ENCODE data around the gene CLCN1.
A peak's percentile ranks its signal among the peaks of the same experiment; 100 is the strongest.

The CLCN1 gene

DNA sequence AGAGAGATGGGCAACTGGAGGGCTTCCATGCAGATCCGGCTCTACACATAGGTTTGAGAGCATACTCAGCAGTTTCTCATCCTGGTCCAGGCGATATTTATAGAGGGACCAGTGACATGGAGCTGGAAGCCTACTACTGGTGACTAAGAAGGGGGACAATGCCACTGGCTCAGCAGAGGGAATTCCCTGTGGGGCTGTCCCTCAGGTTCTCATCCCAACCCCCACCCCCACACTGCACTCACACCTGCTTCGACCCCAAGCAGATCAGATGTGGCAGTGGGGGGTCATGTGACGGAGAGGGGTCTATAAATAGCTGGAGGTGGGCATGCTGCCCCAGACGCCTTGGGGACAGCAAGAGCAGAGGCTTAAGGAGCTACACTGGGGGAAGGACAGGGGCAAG lies at the start of gene CLCN1:
TSS of gene CLCN1 (plus strand) at position 336 of the 400 bp plus-strand sequence. CDS start 102 bp downstream, outside the sequence.
- Histone ChIP-seq H3K27me3 (ENCODE audit: insufficient read depth, low read length) (no peaks in the 10 kb centered on the region), H3K36me3 (ENCODE audit: insufficient read depth, low read length) (peaks cover 3% of the 10 kb centered on the region), H3K9me3 (ENCODE audit: low read length) (no peaks in the 10 kb centered on the region), H3K4me3 (ENCODE audit: low read length) (no peak within 1 kb of the TSS), H2AFZ (ENCODE audit: low read depth, low read length) (no peak within 1 kb of the TSS), H3K4me1 (ENCODE audit: insufficient read depth, low read length) (no peaks in the 10 kb centered on the region)

DNA sequence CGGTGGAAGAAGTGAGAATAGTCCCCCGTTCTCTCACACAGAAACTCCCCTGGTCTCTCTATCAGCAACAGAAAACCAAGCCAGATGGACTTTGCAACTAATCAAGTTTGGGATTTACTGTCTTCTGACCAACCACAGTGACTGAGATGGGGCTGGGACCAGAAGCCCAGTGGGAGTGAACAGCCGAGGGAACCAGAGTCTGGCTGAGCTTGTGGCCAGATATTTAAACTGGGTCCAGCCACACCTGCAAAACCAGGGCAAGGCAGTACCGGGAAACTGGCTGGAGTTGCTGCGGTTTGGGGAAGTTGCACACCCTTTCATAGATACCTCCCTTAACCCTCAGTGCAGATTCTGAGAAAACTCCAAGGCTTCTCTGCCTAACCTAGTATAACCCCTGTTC lies 46.7 kb upstream of the CLCN1 start:
- Histone ChIP-seq H3K9me3 (ENCODE audit: low read length) (no peaks in the 10 kb centered on the region), H3K27me3 (ENCODE audit: insufficient read depth, low read length) (no peaks in the 10 kb centered on the region), H3K4me3 (ENCODE audit: low read length) (no peak overlapping the region), H3K4me1 (ENCODE audit: insufficient read depth, low read length) (no peaks in the 10 kb centered on the region), H3K36me3 (ENCODE audit: insufficient read depth, low read length) (peaks cover 8% of the 10 kb centered on the region), H2AFZ (ENCODE audit: low read depth, low read length) (no peak overlapping the region)

DNA sequence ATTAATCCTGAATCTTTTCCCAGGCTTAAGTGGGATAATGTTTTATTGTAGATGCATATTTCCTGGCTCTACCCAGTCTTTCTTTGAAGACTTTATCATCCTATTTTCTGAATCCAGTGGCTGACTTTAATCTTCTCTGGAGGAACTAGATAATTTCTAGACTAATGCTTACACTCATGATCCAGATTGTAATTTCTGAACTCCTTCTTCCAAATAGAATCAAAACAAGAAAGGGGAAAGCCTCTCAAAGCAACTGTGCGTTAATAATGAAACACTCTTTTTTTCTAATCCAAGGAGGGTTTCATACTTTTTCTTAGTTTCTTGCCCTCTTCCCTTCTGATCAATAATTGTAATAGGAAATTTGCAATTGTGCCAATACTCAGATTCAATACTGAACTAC lies 44.7 kb upstream of the CLCN1 start:
- Histone ChIP-seq H3K4me1 (ENCODE audit: insufficient read depth, low read length) (no peaks in the 10 kb centered on the region), H3K9me3 (ENCODE audit: low read length) (no peaks in the 10 kb centered on the region), H3K36me3 (ENCODE audit: insufficient read depth, low read length) (peaks cover 8% of the 10 kb centered on the region), H2AFZ (ENCODE audit: low read depth, low read length) (no peak overlapping the region), H3K27me3 (ENCODE audit: insufficient read depth, low read length) (no peaks in the 10 kb centered on the region), H3K4me3 (ENCODE audit: low read length) (no peak overlapping the region)

DNA sequence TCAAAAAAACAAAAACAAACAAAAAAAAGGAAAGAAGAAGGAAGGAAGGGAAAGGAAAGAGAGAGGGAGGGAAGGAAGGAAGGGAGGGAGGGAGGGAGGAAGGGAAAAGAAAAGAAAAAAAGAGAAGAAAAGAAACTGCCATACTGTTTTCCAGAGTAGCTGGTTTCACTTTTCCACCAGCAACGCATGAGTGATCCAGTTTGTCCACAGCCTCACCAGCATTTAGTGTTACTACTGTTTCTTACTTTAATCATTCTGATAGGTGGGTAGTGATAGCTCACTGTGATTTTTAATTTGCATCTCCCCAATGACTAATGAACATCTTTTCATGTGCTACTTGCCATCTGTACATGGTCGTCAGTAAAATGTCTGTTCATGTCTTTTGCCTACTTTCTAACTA lies 43.0 kb upstream of the CLCN1 start:
- Histone ChIP-seq H3K27me3 (ENCODE audit: insufficient read depth, low read length) (no peaks in the 10 kb centered on the region), H3K9me3 (ENCODE audit: low read length) (no peaks in the 10 kb centered on the region)

DNA sequence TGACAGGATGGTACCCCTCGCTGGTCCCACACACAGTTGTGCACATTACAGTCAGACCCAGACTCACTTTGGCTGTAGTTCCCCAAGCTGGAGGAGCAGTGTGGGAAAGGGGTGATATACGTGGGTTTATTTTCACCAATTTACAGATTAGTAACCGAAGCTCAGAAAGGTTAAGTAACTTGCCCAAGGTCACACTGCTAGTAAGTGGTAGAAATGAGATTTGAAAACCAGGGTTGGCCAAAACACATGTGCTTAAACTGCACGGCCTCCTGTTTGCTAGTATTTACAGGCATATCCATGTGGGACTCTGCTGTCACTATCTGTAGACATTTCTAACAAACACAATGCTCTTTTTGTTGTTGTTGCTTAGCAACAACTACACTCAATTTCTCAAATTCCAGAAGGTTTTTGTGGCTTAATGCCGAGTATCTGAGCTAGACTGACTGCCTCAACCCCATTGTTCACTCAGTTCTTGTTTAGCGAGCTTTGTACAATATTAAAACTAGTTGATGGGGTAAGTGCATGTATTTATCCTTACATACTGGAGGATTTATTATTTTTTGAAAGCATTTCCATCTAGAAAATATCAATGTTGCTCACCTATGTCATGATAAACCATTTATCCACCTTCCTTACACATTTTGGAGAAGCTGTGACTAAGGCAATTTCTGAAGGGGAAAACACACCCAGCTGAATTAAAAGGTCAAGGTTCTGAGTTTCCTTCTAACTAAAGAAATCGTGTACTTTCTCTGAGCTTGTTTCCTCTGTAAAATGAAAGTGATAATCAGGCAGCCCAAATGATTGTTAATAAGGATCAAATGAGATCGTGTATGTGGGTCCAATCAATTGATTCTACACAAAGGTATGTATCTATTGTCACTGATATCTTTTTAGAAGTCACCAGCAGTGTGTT lies 36.5 kb upstream of the CLCN1 start:
- Histone ChIP-seq H2AFZ (ENCODE audit: low read depth, low read length) (no peak overlapping the region), H3K9me3 (ENCODE audit: low read length) (no peaks in the 10 kb centered on the region), H3K36me3 (ENCODE audit: insufficient read depth, low read length) (no peaks in the 10 kb centered on the region), H3K4me3 (ENCODE audit: low read length) (peak overlapping the region; percentile 24), H3K27me3 (ENCODE audit: insufficient read depth, low read length) (no peaks in the 10 kb centered on the region), H3K4me1 (ENCODE audit: insufficient read depth, low read length) (peaks cover 23% of the 10 kb centered on the region)

More for the DNA sequence above, 43.0 kb upstream of the CLCN1 start:
- Histone ChIP-seq H3K4me1 (ENCODE audit: insufficient read depth, low read length) (no peaks in the 10 kb centered on the region), H3K36me3 (ENCODE audit: insufficient read depth, low read length) (peaks cover 8% of the 10 kb centered on the region), H2AFZ (ENCODE audit: low read depth, low read length) (no peak overlapping the region), H3K4me3 (ENCODE audit: low read length) (no peak overlapping the region)

DNA sequence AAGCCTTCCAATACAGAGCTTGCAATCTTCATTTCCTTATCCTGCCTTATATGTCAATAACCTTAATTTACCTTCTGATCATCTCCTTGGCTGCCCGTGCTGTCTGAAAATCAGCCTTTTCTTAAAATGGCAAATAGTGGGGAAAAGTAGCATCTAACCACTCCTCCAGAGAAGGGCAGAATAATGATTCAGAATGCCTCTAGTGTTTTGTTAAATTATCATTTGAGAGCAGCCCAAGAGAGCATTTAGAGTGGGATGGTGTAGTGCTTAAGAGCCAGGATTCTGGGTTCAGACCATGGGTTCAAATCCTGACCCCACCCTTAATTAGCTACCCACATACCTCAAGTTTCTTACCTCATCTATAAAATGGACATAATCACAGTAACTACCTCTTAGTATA lies 35.8 kb upstream of the CLCN1 start:
- Histone ChIP-seq H3K9me3 (ENCODE audit: low read length) (no peaks in the 10 kb centered on the region), H3K4me1 (ENCODE audit: insufficient read depth, low read length) (peaks cover 23% of the 10 kb centered on the region)

DNA sequence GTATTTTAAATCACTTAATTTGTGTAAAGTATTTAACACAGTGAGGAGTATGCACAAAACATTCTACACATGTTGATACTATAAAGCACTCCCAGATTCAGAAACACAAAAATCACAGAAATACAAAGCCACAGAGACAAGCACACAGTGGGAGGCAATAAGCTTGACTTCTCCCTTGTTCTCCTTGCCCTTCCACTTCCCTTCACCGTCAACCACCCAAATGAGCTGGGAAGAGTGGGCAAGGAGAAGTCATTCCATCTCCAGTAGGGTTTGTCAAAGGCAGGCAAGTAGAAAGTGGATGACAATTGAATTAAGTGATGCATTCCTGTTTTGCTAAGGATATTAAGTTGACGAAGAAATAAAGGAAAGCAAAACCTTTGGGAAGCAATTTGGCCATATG lies 35.3 kb upstream of the CLCN1 start:
- Histone ChIP-seq H3K36me3 (ENCODE audit: insufficient read depth, low read length) (no peaks in the 10 kb centered on the region), H2AFZ (ENCODE audit: low read depth, low read length) (no peak overlapping the region), H3K4me1 (ENCODE audit: insufficient read depth, low read length) (peaks cover 25% of the 10 kb centered on the region), H3K27me3 (ENCODE audit: insufficient read depth, low read length) (no peaks in the 10 kb centered on the region), H3K9me3 (ENCODE audit: low read length) (no peaks in the 10 kb centered on the region), H3K4me3 (ENCODE audit: low read length) (no peak overlapping the region)

More for the DNA sequence above, 35.8 kb upstream of the CLCN1 start:
- Histone ChIP-seq H2AFZ (ENCODE audit: low read depth, low read length) (no peak overlapping the region), H3K4me3 (ENCODE audit: low read length) (no peak overlapping the region), H3K36me3 (ENCODE audit: insufficient read depth, low read length) (no peaks in the 10 kb centered on the region), H3K27me3 (ENCODE audit: insufficient read depth, low read length) (no peaks in the 10 kb centered on the region)

DNA sequence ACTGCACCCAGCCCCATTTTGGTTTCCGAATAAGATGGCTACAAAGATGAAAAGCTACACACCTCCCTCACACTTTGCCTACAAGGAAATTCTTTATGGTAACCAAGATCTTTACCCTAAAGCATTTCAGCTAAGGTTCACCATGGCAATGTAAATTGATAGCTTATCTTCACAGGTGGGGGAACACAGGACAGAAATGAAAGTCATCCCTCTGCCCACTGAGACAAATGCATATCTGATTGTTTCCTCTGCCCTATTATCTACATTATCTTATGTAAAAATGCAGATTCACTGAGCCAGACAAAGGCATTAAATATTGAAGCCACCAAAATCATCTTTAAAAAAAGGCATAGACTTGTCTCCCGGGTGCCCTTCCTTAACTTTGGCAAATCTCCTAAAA lies 34.4 kb upstream of the CLCN1 start:
- Histone ChIP-seq H3K4me3 (ENCODE audit: low read length) (no peak overlapping the region), H3K27me3 (ENCODE audit: insufficient read depth, low read length) (no peaks in the 10 kb centered on the region), H2AFZ (ENCODE audit: low read depth, low read length) (no peak overlapping the region), H3K9me3 (ENCODE audit: low read length) (no peaks in the 10 kb centered on the region), H3K4me1 (ENCODE audit: insufficient read depth, low read length) (peaks cover 25% of the 10 kb centered on the region), H3K36me3 (ENCODE audit: insufficient read depth, low read length) (no peaks in the 10 kb centered on the region)

DNA sequence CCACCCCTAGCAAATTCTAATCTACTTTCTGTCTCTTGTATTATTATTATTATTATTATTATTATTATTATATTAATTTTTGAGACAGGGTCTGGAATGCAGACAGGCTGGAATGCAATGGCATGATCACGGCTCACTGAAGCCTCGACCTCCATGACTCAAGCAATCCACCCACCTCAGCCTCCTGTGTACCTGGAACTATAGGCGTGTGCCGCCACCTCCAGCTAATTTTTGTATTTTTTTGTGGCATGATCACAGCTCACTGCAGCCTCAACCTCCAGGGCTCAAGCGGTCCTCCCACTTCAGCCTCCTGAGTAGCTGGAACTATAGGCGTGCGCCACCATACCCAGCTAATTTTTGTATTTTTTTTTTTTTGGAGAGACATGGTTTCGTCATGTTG lies 33.8 kb upstream of the CLCN1 start:
- no peak overlapping the region for H2AFZ ChIP-seq (ENCODE audit: low read depth, low read length)
- H3K9me3 ChIP-seq (ENCODE audit: low read length) = no peaks in the 10 kb centered on the region
- no peaks in the 10 kb centered on the region for H3K36me3 ChIP-seq (ENCODE audit: insufficient read depth, low read length)
- H3K4me1 ChIP-seq (ENCODE audit: insufficient read depth, low read length) = peaks cover 25% of the 10 kb centered on the region
- H3K4me3 ChIP-seq (ENCODE audit: low read length) = no peak overlapping the region
- H3K27me3 ChIP-seq (ENCODE audit: insufficient read depth, low read length) = no peaks in the 10 kb centered on the region

DNA sequence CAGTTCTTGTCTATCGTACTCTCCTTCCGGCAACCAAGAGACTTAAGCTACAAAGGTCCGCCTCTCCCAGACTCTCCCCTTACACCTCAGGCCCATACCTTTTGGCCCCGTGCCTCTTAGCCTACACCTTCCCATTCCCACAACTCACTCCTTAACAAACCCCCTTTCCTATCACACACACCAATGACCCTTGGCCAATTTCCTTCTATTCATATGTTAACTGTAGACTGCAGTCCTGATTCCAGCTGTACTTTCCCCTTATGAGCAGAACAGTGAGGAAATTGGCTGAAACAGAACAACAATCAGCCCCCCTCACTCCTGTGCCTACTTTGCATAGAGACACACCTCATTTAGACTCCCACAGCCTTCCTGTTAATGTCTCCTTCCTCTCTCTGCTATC lies 32.5 kb upstream of the CLCN1 start:
- H3K27me3 ChIP-seq (ENCODE audit: insufficient read depth, low read length) = no peaks in the 10 kb centered on the region
- H2AFZ ChIP-seq (ENCODE audit: low read depth, low read length) = no peak overlapping the region
- H3K9me3 ChIP-seq (ENCODE audit: low read length) = no peaks in the 10 kb centered on the region
- no peak overlapping the region for H3K4me3 ChIP-seq (ENCODE audit: low read length)
- H3K4me1 ChIP-seq (ENCODE audit: insufficient read depth, low read length) = peaks cover 25% of the 10 kb centered on the region
- no peaks in the 10 kb centered on the region for H3K36me3 ChIP-seq (ENCODE audit: insufficient read depth, low read length)

DNA sequence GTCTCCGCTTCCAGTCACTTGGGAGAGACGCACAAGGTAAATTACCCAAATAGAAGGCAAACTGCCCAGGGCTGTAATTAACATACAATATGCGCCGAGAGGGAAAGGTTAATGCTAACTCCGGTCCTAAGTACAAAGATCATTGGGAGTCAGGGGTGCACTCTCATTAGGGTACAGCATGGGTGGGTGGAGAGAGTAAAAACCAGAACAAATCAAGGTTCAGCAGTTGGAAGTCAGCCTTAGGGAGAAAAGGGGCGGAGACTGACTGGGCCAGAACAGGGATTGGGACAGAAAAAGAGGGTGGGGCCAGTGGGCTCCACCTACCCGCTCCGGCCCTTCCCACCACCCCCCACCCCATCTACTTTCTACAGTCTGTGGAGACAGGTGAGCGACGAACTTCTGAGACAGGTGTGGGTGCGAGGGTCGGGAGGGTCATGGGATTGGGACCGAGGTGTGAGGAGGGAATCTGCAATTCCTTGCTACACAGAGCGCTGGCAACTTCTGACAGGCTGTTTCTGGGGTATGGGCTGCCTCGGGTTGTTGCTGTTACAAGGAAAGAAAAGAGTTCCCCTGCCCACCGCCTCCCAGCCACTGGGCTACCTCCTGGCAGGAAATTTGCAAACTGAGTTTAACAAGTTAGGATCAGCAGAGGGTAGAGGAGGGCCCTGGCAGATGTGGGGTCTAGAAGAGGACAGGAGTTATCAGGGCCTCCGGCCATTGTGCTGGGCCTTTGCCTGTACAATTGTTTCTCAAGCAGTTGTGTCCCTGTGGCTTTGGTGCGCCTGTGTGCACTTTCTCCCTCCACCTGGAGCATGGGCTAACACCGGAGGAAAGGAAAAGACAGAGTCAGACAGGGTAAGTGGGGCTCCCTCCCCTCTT lies 31.1 kb upstream of the CLCN1 start, which contains the start of gene TMEM139:
TSS of gene TMEM139 (plus strand) at position 368 of the 879 bp plus-strand sequence. CDS start 1,000 bp downstream, outside the sequence.
- Histone ChIP-seq H3K9me3 (ENCODE audit: low read length) (no peaks in the 10 kb centered on the region), H3K4me3 (ENCODE audit: low read length) (no peak within 1 kb of the TSS), H3K4me1 (ENCODE audit: insufficient read depth, low read length) (peaks cover 20% of the 10 kb centered on the region), H2AFZ (ENCODE audit: low read depth, low read length) (no peak within 1 kb of the TSS), H3K27me3 (ENCODE audit: insufficient read depth, low read length) (no peaks in the 10 kb centered on the region), H3K36me3 (ENCODE audit: insufficient read depth, low read length) (no peaks in the 10 kb centered on the region)

DNA sequence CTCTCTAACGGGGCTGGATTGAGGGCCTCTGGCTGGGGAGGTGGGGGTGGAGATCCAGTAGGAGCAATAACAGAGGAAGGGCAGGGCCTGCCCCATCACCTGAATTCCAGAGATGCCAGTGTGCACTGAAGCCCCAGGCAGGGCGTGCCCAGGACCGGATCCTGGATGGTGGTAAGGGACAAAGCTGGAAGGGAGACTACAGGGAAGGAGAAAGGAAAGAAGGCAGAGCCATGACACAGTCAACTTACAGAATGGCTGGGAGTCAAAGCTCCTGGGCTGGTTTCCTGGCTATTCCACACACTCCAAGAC lies 30.5 kb upstream of the CLCN1 start:
- Histone ChIP-seq H3K4me3 (ENCODE audit: low read length) (no peak overlapping the region), H3K4me1 (ENCODE audit: insufficient read depth, low read length) (peaks cover 20% of the 10 kb centered on the region), H3K27me3 (ENCODE audit: insufficient read depth, low read length) (no peaks in the 10 kb centered on the region), H3K36me3 (ENCODE audit: insufficient read depth, low read length) (peaks cover 2% of the 10 kb centered on the region), H3K9me3 (ENCODE audit: low read length) (no peaks in the 10 kb centered on the region), H2AFZ (ENCODE audit: low read depth, low read length) (no peak overlapping the region)

DNA sequence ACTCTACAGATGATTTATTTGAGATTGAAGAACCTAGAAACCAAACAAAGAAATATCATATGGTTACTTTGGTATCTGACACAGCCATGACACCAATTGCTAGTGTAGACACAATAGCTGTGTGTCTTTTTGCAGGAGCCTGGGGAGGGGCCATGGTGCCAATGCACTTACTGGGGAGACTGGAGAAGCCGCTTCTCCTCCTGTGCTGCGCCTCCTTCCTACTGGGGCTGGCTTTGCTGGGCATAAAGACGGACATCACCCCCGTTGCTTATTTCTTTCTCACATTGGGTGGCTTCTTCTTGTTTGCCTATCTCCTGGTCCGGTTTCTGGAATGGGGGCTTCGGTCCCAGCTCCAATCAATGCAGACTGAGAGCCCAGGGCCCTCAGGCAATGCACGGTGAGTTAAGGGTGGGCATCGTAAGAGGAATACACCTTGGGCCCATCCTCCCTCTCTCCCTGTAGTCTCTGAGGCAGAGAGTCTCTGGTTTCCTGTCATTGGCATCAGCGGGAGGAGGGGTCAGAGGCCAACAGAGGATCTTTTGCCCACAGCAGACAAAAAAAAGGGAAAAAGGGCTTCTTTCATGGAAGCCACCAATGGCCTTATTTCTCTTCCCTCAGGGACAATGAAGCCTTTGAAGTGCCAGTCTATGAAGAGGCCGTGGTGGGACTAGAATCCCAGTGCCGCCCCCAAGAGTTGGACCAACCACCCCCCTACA lies 29.9 kb upstream of the CLCN1 start:
- H3K4me1 ChIP-seq (ENCODE audit: insufficient read depth, low read length) = peaks cover 18% of the 10 kb centered on the region
- H3K4me3 ChIP-seq (ENCODE audit: low read length) = no peak overlapping the region
- H3K9me3 ChIP-seq (ENCODE audit: low read length) = no peaks in the 10 kb centered on the region
- no peak overlapping the region for H2AFZ ChIP-seq (ENCODE audit: low read depth, low read length)
- H3K36me3 ChIP-seq (ENCODE audit: insufficient read depth, low read length) = peaks cover 5% of the 10 kb centered on the region
- no peaks in the 10 kb centered on the region for H3K27me3 ChIP-seq (ENCODE audit: insufficient read depth, low read length)

All from neuron (in vitro differentiated cells).